Endothelial cell of umbilical vein (primary cell): Measurements from ENCODE around the gene TEX19.

Experiments used
- EZH2 ChIP-seq: IDR thresholded peaks from 2 replicates; pipeline ENCODE4 v1.6.1; 2012; ENCODE audit warnings: borderline replicate concordance, low read depth, mild to moderate bottlenecking, moderate library complexity, low read length, inconsistent platforms; ENCODE audit not compliant: severe bottlenecking
- MYC ChIP-seq: IDR thresholded peaks from one replicate; pipeline ENCODE4 v1.6.1; 2011; ENCODE audit warnings: mild to moderate bottlenecking, low read depth, low read length
- POLR2A ChIP-seq: IDR thresholded peaks from 2 replicates; pipeline ENCODE4 v1.6.1; 2012; ENCODE audit warnings: low read depth, mild to moderate bottlenecking, control low read depth, low read length
- POLR2AphosphoS5 ChIP-seq: IDR thresholded peaks from 2 replicates; pipeline ENCODE4 v1.6.1; 2012; ENCODE audit warnings: low read depth, mild to moderate bottlenecking, control low read depth, low read length, moderate library complexity; ENCODE audit not compliant: insufficient read depth
- TF ChIP-seq, protein P1 (sequence below), 2 donors: IDR thresholded peaks; 1 replicate in 1 of 2; 2 replicates in 1 of 2; pipeline ENCODE4 v1.5.1; 2011; ENCODE audit warnings: low read length in 2 of 2, mild to moderate bottlenecking in 2 of 2, moderate library complexity in 2 of 2, control low read depth in 1 of 2, inconsistent platforms in 1 of 2, low read depth in 1 of 2; ENCODE audit not compliant: insufficient read depth in 1 of 2; ENCODE audit errors: extremely low read depth in 1 of 2

GRCh38 chr17:82396601-82397435 is 37.8 kb downstream of the TEX19 start:
- TF ChIP-seq, protein P1, sequence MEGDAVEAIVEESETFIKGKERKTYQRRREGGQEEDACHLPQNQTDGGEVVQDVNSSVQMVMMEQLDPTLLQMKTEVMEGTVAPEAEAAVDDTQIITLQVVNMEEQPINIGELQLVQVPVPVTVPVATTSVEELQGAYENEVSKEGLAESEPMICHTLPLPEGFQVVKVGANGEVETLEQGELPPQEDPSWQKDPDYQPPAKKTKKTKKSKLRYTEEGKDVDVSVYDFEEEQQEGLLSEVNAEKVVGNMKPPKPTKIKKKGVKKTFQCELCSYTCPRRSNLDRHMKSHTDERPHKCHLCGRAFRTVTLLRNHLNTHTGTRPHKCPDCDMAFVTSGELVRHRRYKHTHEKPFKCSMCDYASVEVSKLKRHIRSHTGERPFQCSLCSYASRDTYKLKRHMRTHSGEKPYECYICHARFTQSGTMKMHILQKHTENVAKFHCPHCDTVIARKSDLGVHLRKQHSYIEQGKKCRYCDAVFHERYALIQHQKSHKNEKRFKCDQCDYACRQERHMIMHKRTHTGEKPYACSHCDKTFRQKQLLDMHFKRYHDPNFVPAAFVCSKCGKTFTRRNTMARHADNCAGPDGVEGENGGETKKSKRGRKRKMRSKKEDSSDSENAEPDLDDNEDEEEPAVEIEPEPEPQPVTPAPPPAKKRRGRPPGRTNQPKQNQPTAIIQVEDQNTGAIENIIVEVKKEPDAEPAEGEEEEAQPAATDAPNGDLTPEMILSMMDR (IDR thresholded peaks at IDR 0.05; ENCODE audit: extremely low read depth in 1 of 2, insufficient read depth in 1 of 2, low read depth in 1 of 2, low read length in 2 of 2) = no peak
- TF ChIP-seq MYC (no peak), POLR2AphosphoS5 (no peak), POLR2A (no peak), EZH2 (no peak)
